CD14-positive monocyte (primary cell): ENCODE data around the gene NLGN1. TPM values are rescaled to one million over a fixed set of nuclear protein-coding genes. Genes with fewer than 3 reads are reported as not detected.

ENCODE experiments used
- DNase-seq, 3 donors: peaks; one replicate each; pipeline ENCODE4 v3.0.0-alpha.2; 2011 to 2022
- H2AFZ ChIP-seq: 2 replicates; pipeline ENCODE4 v1.6.0; 2012; ENCODE audit warnings: mild to moderate bottlenecking, low read depth, low read length, inconsistent platforms; ENCODE audit not compliant: insufficient read depth, poor library complexity, severe bottlenecking
- H3K27ac ChIP-seq, 2 donors: 1 replicate in 1 of 2; 2 replicates in 1 of 2; pipeline ENCODE4 v1.5.1; 2012 to 2013; ENCODE audit warnings: low read length in 2 of 2, control low read depth in 1 of 2, inconsistent platforms in 1 of 2, low read depth in 1 of 2, mild to moderate bottlenecking in 1 of 2
- H3K27me3 ChIP-seq, 2 donors: one replicate each; pipeline versions ENCODE4 v1.6.0 to v1.6.1; 2011 to 2013; ENCODE audit warnings: low read length in 2 of 2; ENCODE audit not compliant: control insufficient read depth in 2 of 2, insufficient read depth in 2 of 2
- H3K36me3 ChIP-seq, 2 donors: replicated peaks in 1 of 2; 1 replicate in 1 of 2; 2 replicates in 1 of 2; pipeline versions ENCODE4 v1.5.1 to v1.6.1; 2012 to 2013; ENCODE audit warnings: low read length in 2 of 2, control low read depth in 1 of 2, inconsistent platforms in 1 of 2, mild to moderate bottlenecking in 1 of 2; ENCODE audit not compliant: insufficient read depth in 2 of 2, control insufficient read depth in 1 of 2
- H3K4me1 ChIP-seq, 2 donors: 1 replicate in 1 of 2; 2 replicates in 1 of 2; pipeline versions ENCODE4 v1.5.1 to v1.6.1; 2012 to 2013; ENCODE audit warnings: low read length in 2 of 2, control low read depth in 1 of 2, inconsistent platforms in 1 of 2, mild to moderate bottlenecking in 1 of 2, moderate library complexity in 1 of 2; ENCODE audit not compliant: insufficient read depth in 2 of 2, control insufficient read depth in 1 of 2
- H3K4me2 ChIP-seq: replicated peaks from 2 replicates; pipeline ENCODE3; 2012; ENCODE audit warnings: low read length, moderate library complexity, mild to moderate bottlenecking; ENCODE audit not compliant: poor library complexity, severe bottlenecking; ENCODE audit errors: extremely low read depth
- H3K4me3 ChIP-seq, 3 experiments: fragments of 200-600 bp in 1 of 3; sonication (generic) in 1 of 3; replicated peaks in 1 of 3; 1 replicate in 2 of 3; 2 replicates in 1 of 3; pipeline ENCODE4 v1.5.1; 2011 to 2013; ENCODE audit warnings: low read length in 3 of 3, mild to moderate bottlenecking in 3 of 3, control low read depth in 2 of 3, low read depth in 2 of 3, inconsistent platforms in 1 of 3, moderate library complexity in 1 of 3
- H3K79me2 ChIP-seq: 2 replicates; pipeline ENCODE4 v1.6.0; 2012; ENCODE audit warnings: mild to moderate bottlenecking, control low read depth, inconsistent platforms, low read length, moderate library complexity; ENCODE audit not compliant: insufficient read depth
- H3K9ac ChIP-seq: 2 replicates; pipeline ENCODE4 v1.6.0; 2017; ENCODE audit warnings: low read length, mild to moderate bottlenecking; ENCODE audit not compliant: insufficient read depth, poor library complexity, severe bottlenecking
- H3K9me3 ChIP-seq, 2 donors: replicated peaks in 1 of 2; 1 replicate in 1 of 2; 2 replicates in 1 of 2; pipeline versions ENCODE4 v1.5.1 to v1.6.1; 2012 to 2013; ENCODE audit warnings: low read length in 2 of 2, control low read depth in 1 of 2; ENCODE audit not compliant: control insufficient read depth in 1 of 2, insufficient read depth in 1 of 2
- H4K20me1 ChIP-seq: 2 replicates; pipeline ENCODE4 v1.6.0; 2012; ENCODE audit warnings: mild to moderate bottlenecking, low read length, control low read depth, moderate library complexity; ENCODE audit not compliant: insufficient read depth
- H3K27ac Mint-ChIP-seq, 7 donors: one replicate each; pipeline ENCODE4 v1.8.0; 2020; ENCODE audit warnings: mild to moderate bottlenecking in 7 of 7, mixed read lengths in 7 of 7, moderate library complexity in 6 of 7, inconsistent platforms in 2 of 7
- H3K27me3 Mint-ChIP-seq, 3 donors: one replicate each; pipeline ENCODE4 v1.8.0; 2021 to 2022; ENCODE audit warnings: low read depth in 3 of 3, mild to moderate bottlenecking in 3 of 3, mixed read lengths in 3 of 3, moderate library complexity in 3 of 3, inconsistent platforms in 1 of 3
- H3K36me3 Mint-ChIP-seq, 2 donors: one replicate each; pipeline ENCODE4 v1.8.0; 2020; ENCODE audit warnings: mixed read lengths in 2 of 2, inconsistent platforms in 1 of 2, mild to moderate bottlenecking in 1 of 2
- H3K4me1 Mint-ChIP-seq: one replicate; pipeline ENCODE4 v1.8.0; 2020; ENCODE audit warnings: mild to moderate bottlenecking, mixed read lengths
- H3K4me3 Mint-ChIP-seq, 2 donors: one replicate each; pipeline ENCODE4 v1.8.0; 2020; ENCODE audit warnings: mild to moderate bottlenecking in 2 of 2, mixed read lengths in 2 of 2, moderate library complexity in 1 of 2
- H3K9me3 Mint-ChIP-seq, 7 donors: one replicate each; pipeline ENCODE4 v1.8.0; 2020 to 2022; ENCODE audit warnings: mixed read lengths in 7 of 7, mild to moderate bottlenecking in 6 of 7, moderate library complexity in 6 of 7, inconsistent platforms in 2 of 7
- CTCF ChIP-seq: fragments of 200-600 bp; IDR thresholded peaks from one replicate; pipeline ENCODE4 v1.8.0; 2022; ENCODE audit warnings: antibody characterized with exemption, mild to moderate bottlenecking
- WGBS: methylation state at CpG from one replicate; pipeline ENCODE4 v1.1.5; 2013; ENCODE audit warnings: missing lambda C conversion rate; ENCODE audit not compliant: insufficient coverage; 5-methylcytosine and 5-hydroxymethylcytosine counted together
- intact Hi-C, 2 donors: fragments of 100-400 bp; cut with micrococcal nuclease; formaldehyde crosslinking; loops; one replicate each; pipeline versions ENCODE4 v1.15.0 to v1.15.1; 2023
- polyA plus RNA-seq, 3 donors: library from polyadenylated mRNA; depleted of rRNA in 1 of 3; unstranded in 2 of 3; stranded (reverse) in 1 of 3; fragments of 300-500 nt in 2 of 3; fragments of >200 nt in 1 of 3; fragmentation: Illumina TruSeq in 2 of 3; gene quantifications; 1 replicate in 2 of 3; 2 replicates in 1 of 3; pipeline ENCODE4 v1.2.3, GENCODE V29; 2012 to 2021

The NLGN1 gene
- polyA plus RNA-seq, 3 donors = not detected

DNA sequence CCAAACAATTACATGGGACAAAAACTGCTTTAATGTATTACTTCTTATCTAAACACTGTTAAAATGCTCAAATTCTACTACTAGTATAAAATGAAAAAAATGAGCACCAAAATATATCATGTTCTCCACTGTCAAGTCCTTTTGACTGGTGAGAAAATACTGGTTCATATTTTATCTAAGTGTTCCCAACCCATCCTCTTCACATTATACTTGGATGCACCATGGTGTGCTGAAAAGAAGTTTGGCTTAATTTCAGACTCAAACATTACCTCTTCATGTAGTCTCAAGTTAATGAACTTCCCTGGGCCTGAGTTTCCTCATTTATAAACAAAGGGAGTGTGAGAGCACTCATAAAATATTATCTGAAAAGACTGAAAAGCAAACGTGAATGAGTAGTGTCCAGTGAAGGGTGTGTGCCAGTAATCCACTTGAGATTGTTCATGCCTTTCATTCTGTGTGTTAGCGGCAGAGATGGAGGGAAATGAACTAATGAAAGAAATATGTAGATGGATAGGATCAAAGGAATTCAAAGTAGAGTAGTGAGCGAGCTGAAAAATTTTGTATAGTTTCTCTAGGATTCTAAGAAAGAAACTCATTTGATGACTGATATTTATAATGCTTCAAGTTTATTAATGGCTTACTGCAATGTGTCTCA lies 263.2 kb downstream of the NLGN1 start:
- H3K9ac ChIP-seq = no peak overlapping the region
- H3K9me3 ChIP-seq = no peaks in the 10 kb centered on the region
- H3K79me2 ChIP-seq = no peaks in the 10 kb centered on the region
- no peak for TF ChIP-seq CTCF
- no peak overlapping the region for H3K4me2 ChIP-seq
- no peak overlapping the region for H3K4me3 Mint-ChIP-seq
- H3K27ac ChIP-seq = no peak overlapping the region
- intact Hi-C loops = no loop called here
- DNase-seq = no peak
- no peak overlapping the region for H3K27ac Mint-ChIP-seq
- no peaks in the 10 kb centered on the region for H3K4me1 ChIP-seq
- no peaks in the 10 kb centered on the region for H3K36me3 ChIP-seq
- 82% methylated on average over 2 of the region's 3 CpGs for WGBS
- H3K27me3 ChIP-seq = no peaks in the 10 kb centered on the region
- H3K36me3 Mint-ChIP-seq = no peaks in the 10 kb centered on the region
- peaks cover 0 to 2% (median 0%) of the 10 kb centered on the region in 7 donors for H3K9me3 Mint-ChIP-seq
- no peaks in the 10 kb centered on the region for H3K4me1 Mint-ChIP-seq
- H2AFZ ChIP-seq = no peak overlapping the region
- no peaks in the 10 kb centered on the region for H3K27me3 Mint-ChIP-seq
- H3K4me3 ChIP-seq = no peak overlapping the region
- no peaks in the 10 kb centered on the region for H4K20me1 ChIP-seq

- no peaks in the 10 kb centered on the region for H4K20me1 ChIP-seq
- H3K27ac Mint-ChIP-seq = no peak overlapping the region
- H3K27ac ChIP-seq = no peak overlapping the region
- no peaks in the 10 kb centered on the region for H3K4me1 Mint-ChIP-seq
- H3K79me2 ChIP-seq = no peaks in the 10 kb centered on the region
- DNase-seq = no peak
- H2AFZ ChIP-seq = no peak overlapping the region
- no peaks in the 10 kb centered on the region for H3K4me1 ChIP-seq
- WGBS = no CpG with 5 or more reads among the region's 1 CpG
- H3K9ac ChIP-seq = no peak overlapping the region
- TF ChIP-seq CTCF = no peak
- intact Hi-C loops = no loop called here
- H3K27me3 Mint-ChIP-seq = no peaks in the 10 kb centered on the region
- H3K4me3 Mint-ChIP-seq = no peak overlapping the region
- H3K9me3 ChIP-seq = no peaks in the 10 kb centered on the region
- H3K4me3 ChIP-seq = no peak overlapping the region
- no peaks in the 10 kb centered on the region for H3K36me3 ChIP-seq
- H3K4me2 ChIP-seq = no peak overlapping the region
- no peaks in the 10 kb centered on the region for H3K36me3 Mint-ChIP-seq
- no peaks in the 10 kb centered on the region for H3K27me3 ChIP-seq
- peaks cover 0 to 4% (median 2%) of the 10 kb centered on the region in 7 donors for H3K9me3 Mint-ChIP-seq
Observed at GRCh38 chr3:173663696-173664111, 266.2 kb downstream of the NLGN1 start.
